BLaER1 treated with 17β-estradiol and CSF1 and Interleukin-3, amounts not matched to agents 10 nM and 100 nM (cell line): ENCODE measurements around the gene CFP.

Source experiments
- H3K27ac ChIP-seq, 11 experiments: shearing (Covaris generic); formaldehyde crosslinking; 2 replicates each; pipeline ENCODE4 v1.8.1; 2022
- H3K27me3 ChIP-seq, 11 experiments: shearing (Covaris generic); formaldehyde crosslinking; 2 replicates each; pipeline ENCODE4 v1.8.1; 2022
- H3K36me3 ChIP-seq, 11 experiments: shearing (Covaris generic); formaldehyde crosslinking; 2 replicates each; pipeline ENCODE4 v1.8.1; 2022
- H3K4me1 ChIP-seq, 10 experiments: shearing (Covaris generic); formaldehyde crosslinking; 2 replicates each; pipeline ENCODE4 v1.8.1; 2022
- H3K4me2 ChIP-seq, 11 experiments: shearing (Covaris generic); formaldehyde crosslinking; 2 replicates each; pipeline ENCODE4 v1.8.1; 2022
- H3K4me3 ChIP-seq, 10 experiments: shearing (Covaris generic); formaldehyde crosslinking; 2 replicates each; pipeline ENCODE4 v1.8.1; 2022
- H3K9ac ChIP-seq, 11 experiments: shearing (Covaris generic); formaldehyde crosslinking; 2 replicates each; pipeline ENCODE4 v1.8.1; 2022
- H3K9me3 ChIP-seq, 11 experiments: shearing (Covaris generic); formaldehyde crosslinking; replicated peaks in 1 of 11; 2 replicates each; pipeline ENCODE4 v1.8.1; 2022
- H4K20me1 ChIP-seq, 11 experiments: shearing (Covaris generic); formaldehyde crosslinking; 2 replicates each; pipeline ENCODE4 v1.8.1; 2022
- Cebpa-rat ChIP-seq, 11 experiments: shearing (Covaris generic); IDR thresholded peaks; 2 replicates each; pipeline ENCODE4 v1.8.1; 2022

Gene CFP

GRCh38 chrX:47581731-47582647 is 47.7 kb downstream of the CFP start, which contains the start of gene TIMP1:
Gene TIMP1 (plus strand): TSS chrX:47582436. CDS start chrX:47583416, 980 bp downstream.
- peak within 1 kb of the TSS; percentile 42 to 75 (median 63); a peak in 19 of 20 replicates for H3K4me3 ChIP-seq

GRCh38 chrX:47579537-47579936 is 50.2 kb downstream of the CFP start:
- H3K9ac ChIP-seq, result peak overlapping the region in 2 of 11 experiments; percentile 39 to 44; a peak in 2 of 22 replicates
- peak overlapping the region in 5 of 11 experiments; percentile 13 to 71 (median 48); a peak in 5 of 22 replicates for H3K27ac ChIP-seq
- H3K4me2 ChIP-seq, result peak overlapping the region in 10 of 11 experiments; percentile 33 to 86 (median 60); a peak in 17 of 22 replicates

More at GRCh38 chrX:47581731-47582647, 47.7 kb downstream of the CFP start, which contains the start of gene TIMP1:
- Histone ChIP-seq H3K4me1 (peaks cover 39 to 75% (median 64%) of the 10 kb centered on the region in 10 experiments), H3K27me3 (peaks cover 0 to 55% (median 32%) of the 10 kb centered on the region in 11 experiments; a peak in 17 of 22 replicates), H3K27ac (peak within 1 kb of the TSS; percentile 70 to 86 (median 82)), H4K20me1 (peaks cover 0 to 39% (median 5%) of the 10 kb centered on the region in 11 experiments; a peak in 9 of 22 replicates), H3K4me2 (peak within 1 kb of the TSS; percentile 69 to 91 (median 78)), H3K36me3 (peaks cover 0 to 26% (median 8%) of the 10 kb centered on the region in 11 experiments; a peak in 11 of 22 replicates), H3K9me3 (no peaks in the 10 kb centered on the region), H3K9ac (peak within 1 kb of the TSS; percentile 73 to 87 (median 80))
- no peak for TF ChIP-seq Cebpa-rat (IDR thresholded peaks at IDR 0.05)

GRCh38 chrX:47578692-47579091 is 51.0 kb downstream of the CFP start:
- H3K4me2 ChIP-seq, result peak overlapping the region; percentile 33 to 86 (median 60); a peak in 21 of 22 replicates
- H3K4me3 ChIP-seq, result peak overlapping the region in 2 of 10 experiments; percentile 11 to 21; a peak in 1 of 20 replicates
- H3K9ac ChIP-seq, result peak overlapping the region in 1 of 11 experiments; percentile 44; a peak in 2 of 22 replicates
- H3K36me3 ChIP-seq, result no peaks in the 10 kb centered on the region
- H3K27ac ChIP-seq, result peak overlapping the region in 5 of 11 experiments; percentile 21 to 71 (median 48); a peak in 4 of 22 replicates
- peaks cover 60 to 80% (median 69%) of the 10 kb centered on the region in 10 experiments for H3K4me1 ChIP-seq
- TF ChIP-seq Cebpa-rat (IDR thresholded peaks at IDR 0.05), result no peak
- H3K27me3 ChIP-seq, result peaks cover 0 to 35% (median 7%) of the 10 kb centered on the region in 11 experiments; a peak in 10 of 22 replicates
- H3K9me3 ChIP-seq, result peaks cover 0 to 3% (median 0%) of the 10 kb centered on the region in 11 experiments; a peak in 1 of 22 replicates
- peaks cover 0 to 6% (median 0%) of the 10 kb centered on the region in 11 experiments; a peak in 4 of 22 replicates for H4K20me1 ChIP-seq

More at GRCh38 chrX:47579537-47579936, 50.2 kb downstream of the CFP start:
- H3K9me3 ChIP-seq, result no peaks in the 10 kb centered on the region
- peak overlapping the region in 1 of 10 experiments; percentile 21; a peak in 1 of 20 replicates for H3K4me3 ChIP-seq
- H3K36me3 ChIP-seq, result peaks cover 0 to 4% (median 0%) of the 10 kb centered on the region in 11 experiments; a peak in 5 of 22 replicates
- peaks cover 53 to 79% (median 64%) of the 10 kb centered on the region in 10 experiments for H3K4me1 ChIP-seq
- H3K27me3 ChIP-seq, result peaks cover 0 to 37% (median 8%) of the 10 kb centered on the region in 11 experiments; a peak in 10 of 22 replicates
- no peak for TF ChIP-seq Cebpa-rat (IDR thresholded peaks at IDR 0.05)
- H4K20me1 ChIP-seq, result peaks cover 0 to 15% (median 0%) of the 10 kb centered on the region in 11 experiments; a peak in 5 of 22 replicates

- Histone ChIP-seq H3K4me1 (peaks cover 60 to 87% (median 69%) of the 10 kb centered on the region in 10 experiments), H3K9ac (no peak overlapping the region), H3K36me3 (no peaks in the 10 kb centered on the region), H3K4me3 (no peak overlapping the region), H3K27me3 (peaks cover 0 to 29% (median 7%) of the 10 kb centered on the region in 11 experiments; a peak in 12 of 22 replicates), H3K9me3 (peaks cover 0 to 6% (median 0%) of the 10 kb centered on the region in 11 experiments; a peak in 2 of 22 replicates), H4K20me1 (no peaks in the 10 kb centered on the region), H3K27ac (peak overlapping the region in 2 of 11 experiments; percentile 19 to 21; a peak in 2 of 22 replicates), H3K4me2 (peak overlapping the region; percentile 33 to 86 (median 60); a peak in 18 of 22 replicates)
- TF ChIP-seq Cebpa-rat (IDR thresholded peaks at IDR 0.05), result no peak
Observed at GRCh38 chrX:47577901-47578300, 51.8 kb downstream of the CFP start.

- H3K27me3 ChIP-seq, result peaks cover 0 to 34% (median 11%) of the 10 kb centered on the region in 11 experiments; a peak in 15 of 22 replicates
- no peaks in the 10 kb centered on the region for H4K20me1 ChIP-seq
- no peak overlapping the region for H3K9ac ChIP-seq
- no peak overlapping the region for H3K27ac ChIP-seq
- peak overlapping the region in 5 of 11 experiments; percentile 28 to 65 (median 58); a peak in 9 of 22 replicates for H3K4me2 ChIP-seq
- peaks cover 0 to 11% (median 0%) of the 10 kb centered on the region in 11 experiments; a peak in 3 of 22 replicates for H3K9me3 ChIP-seq
- no peak for TF ChIP-seq Cebpa-rat (IDR thresholded peaks at IDR 0.05)
- peaks cover 0 to under 1% (median 0%) of the 10 kb centered on the region in 11 experiments; a peak in 1 of 22 replicates for H3K36me3 ChIP-seq
- H3K4me1 ChIP-seq, result peaks cover 60 to 92% (median 69%) of the 10 kb centered on the region in 10 experiments
- H3K4me3 ChIP-seq, result no peak overlapping the region
Observed at GRCh38 chrX:47577424-47577823, 52.3 kb downstream of the CFP start.

GRCh38 chrX:47576021-47576898 is 53.5 kb downstream of the CFP start:
- Histone ChIP-seq H3K9ac (no peak overlapping the region), H3K4me3 (no peak overlapping the region), H3K4me1 (peaks cover 58 to 94% (median 71%) of the 10 kb centered on the region in 10 experiments), H3K27ac (peak overlapping the region in 3 of 11 experiments; percentile 8 to 94 (median 92); a peak in 5 of 22 replicates), H4K20me1 (0 out of 22 replicates have a peak, but pooled peaks cover 0 to 8% (median 0%) of the 10 kb centered on the region in 11 experiments), H3K36me3 (peaks cover 0 to 12% (median 6%) of the 10 kb centered on the region in 11 experiments; a peak in 15 of 22 replicates), H3K9me3 (peaks cover 0 to 22% (median 8%) of the 10 kb centered on the region in 11 experiments; a peak in 9 of 22 replicates), H3K4me2 (peak overlapping the region in 8 of 11 experiments; percentile 65 to 87 (median 82); a peak in 6 of 22 replicates), H3K27me3 (peaks cover 0 to 45% (median 23%) of the 10 kb centered on the region in 11 experiments; a peak in 18 of 22 replicates)
- TF ChIP-seq Cebpa-rat (IDR thresholded peaks at IDR 0.05), result no peak
